ENCODE data around the gene GPC5.

- TF ChIP-seq POLR2AphosphoS5 (IDR thresholded peaks at IDR 0.05) (no peak), POLR2A (IDR thresholded peaks at IDR 0.05) (no peak), CTCF (IDR thresholded peaks at IDR 0.05) (no peak)
Measured at GRCh38 chr13:92510416-92510815, 1112.0 kb downstream of the GPC5 start.
